Type B pancreatic cell (in vitro differentiated cells): Measurements from ENCODE around the gene TMCC1. TPM values are rescaled to one million over a fixed set of nuclear protein-coding genes. Genes with fewer than 3 reads are reported as not detected.
A peak's percentile ranks its signal among the peaks of the same experiment; 100 is the strongest.

Experiments
- DNase-seq: peaks from one replicate; pipeline ENCODE4 v3.0.0; 2021; ENCODE audit warnings: mixed read lengths; ENCODE audit not compliant: unreplicated experiment; ENCODE audit errors: extremely low spot score
- H3K27ac Mint-ChIP-seq: 2 replicates; pipeline ENCODE4 v1.8.0; 2021; ENCODE audit warnings: mild to moderate bottlenecking, mixed read lengths
- H3K27me3 Mint-ChIP-seq: 2 replicates; pipeline ENCODE4 v1.8.0; 2021; ENCODE audit warnings: mixed read lengths
- H3K36me3 Mint-ChIP-seq: 2 replicates; pipeline ENCODE4 v1.8.0; 2021; ENCODE audit warnings: mixed read lengths
- H3K4me1 Mint-ChIP-seq: one replicate; pipeline ENCODE4 v1.8.0; 2021; ENCODE audit warnings: mixed read lengths; ENCODE audit not compliant: unreplicated experiment
- H3K4me3 Mint-ChIP-seq: 2 replicates; pipeline ENCODE4 v1.8.0; 2021; ENCODE audit warnings: mild to moderate bottlenecking, mixed read lengths
- H3K9me3 Mint-ChIP-seq: 2 replicates; pipeline ENCODE4 v1.8.0; 2021; ENCODE audit warnings: mixed read lengths
- total RNA-seq: library from RNA; stranded (reverse); gene quantifications from 2 replicates; pipeline ENCODE4 v1.2.1, GENCODE V29; 2021; ENCODE audit warnings: low replicate concordance
- TF ChIP-seq, protein P1 (sequence below): fragments of 200-600 bp; sonication (generic); conservative IDR thresholded peaks from 2 replicates; pipeline ENCODE4 v1.5.0; 2021; ENCODE audit warnings: antibody characterized with exemption, mild to moderate bottlenecking

The TMCC1 gene
- total RNA-seq, 1 donor from 2014 or later, result 46.9 TPM

DNA sequence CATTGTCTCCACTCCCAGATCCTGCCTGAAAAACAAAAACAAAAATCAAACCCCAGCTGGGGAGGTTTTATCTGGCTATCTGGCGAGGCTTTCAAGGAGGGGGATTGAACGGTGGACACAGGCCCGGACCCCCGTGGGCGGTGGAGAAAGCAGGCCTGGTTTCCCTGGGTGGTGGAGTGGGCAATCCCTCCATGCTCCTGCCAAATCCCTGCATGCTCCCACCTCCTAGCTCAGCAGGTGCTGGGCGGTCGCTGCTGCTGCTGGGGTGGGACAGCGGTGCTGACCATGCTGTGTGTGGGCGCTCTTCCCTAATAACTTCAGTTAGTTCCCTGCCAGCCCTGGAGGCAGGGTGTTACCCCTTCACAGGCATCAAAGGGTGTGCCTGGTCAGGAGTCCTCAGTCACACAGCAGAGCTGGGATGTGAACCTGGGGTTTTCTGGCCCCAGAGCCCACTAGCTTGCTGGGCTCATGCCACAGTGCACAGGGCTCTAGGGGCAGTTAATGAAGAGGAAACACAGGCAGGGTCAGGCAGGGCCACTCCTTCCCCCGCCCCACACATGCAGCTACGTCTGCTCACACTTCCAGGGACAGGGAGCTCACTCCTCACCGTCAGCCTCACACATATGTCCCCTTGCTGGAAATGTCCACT lies 271.2 kb downstream of the TMCC1 start:
- Mint-ChIP-seq H3K27me3 (no peaks in the 10 kb centered on the region), H3K4me3 (peak overlapping the region; percentile 59), H3K36me3 (no peaks in the 10 kb centered on the region), H3K4me1 (peaks cover 42% of the 10 kb centered on the region), H3K27ac (peak overlapping the region; percentile 72), H3K9me3 (no peaks in the 10 kb centered on the region)
- no peak for DNase-seq
- TF ChIP-seq, protein P1, sequence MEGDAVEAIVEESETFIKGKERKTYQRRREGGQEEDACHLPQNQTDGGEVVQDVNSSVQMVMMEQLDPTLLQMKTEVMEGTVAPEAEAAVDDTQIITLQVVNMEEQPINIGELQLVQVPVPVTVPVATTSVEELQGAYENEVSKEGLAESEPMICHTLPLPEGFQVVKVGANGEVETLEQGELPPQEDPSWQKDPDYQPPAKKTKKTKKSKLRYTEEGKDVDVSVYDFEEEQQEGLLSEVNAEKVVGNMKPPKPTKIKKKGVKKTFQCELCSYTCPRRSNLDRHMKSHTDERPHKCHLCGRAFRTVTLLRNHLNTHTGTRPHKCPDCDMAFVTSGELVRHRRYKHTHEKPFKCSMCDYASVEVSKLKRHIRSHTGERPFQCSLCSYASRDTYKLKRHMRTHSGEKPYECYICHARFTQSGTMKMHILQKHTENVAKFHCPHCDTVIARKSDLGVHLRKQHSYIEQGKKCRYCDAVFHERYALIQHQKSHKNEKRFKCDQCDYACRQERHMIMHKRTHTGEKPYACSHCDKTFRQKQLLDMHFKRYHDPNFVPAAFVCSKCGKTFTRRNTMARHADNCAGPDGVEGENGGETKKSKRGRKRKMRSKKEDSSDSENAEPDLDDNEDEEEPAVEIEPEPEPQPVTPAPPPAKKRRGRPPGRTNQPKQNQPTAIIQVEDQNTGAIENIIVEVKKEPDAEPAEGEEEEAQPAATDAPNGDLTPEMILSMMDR, result no peak

DNA sequence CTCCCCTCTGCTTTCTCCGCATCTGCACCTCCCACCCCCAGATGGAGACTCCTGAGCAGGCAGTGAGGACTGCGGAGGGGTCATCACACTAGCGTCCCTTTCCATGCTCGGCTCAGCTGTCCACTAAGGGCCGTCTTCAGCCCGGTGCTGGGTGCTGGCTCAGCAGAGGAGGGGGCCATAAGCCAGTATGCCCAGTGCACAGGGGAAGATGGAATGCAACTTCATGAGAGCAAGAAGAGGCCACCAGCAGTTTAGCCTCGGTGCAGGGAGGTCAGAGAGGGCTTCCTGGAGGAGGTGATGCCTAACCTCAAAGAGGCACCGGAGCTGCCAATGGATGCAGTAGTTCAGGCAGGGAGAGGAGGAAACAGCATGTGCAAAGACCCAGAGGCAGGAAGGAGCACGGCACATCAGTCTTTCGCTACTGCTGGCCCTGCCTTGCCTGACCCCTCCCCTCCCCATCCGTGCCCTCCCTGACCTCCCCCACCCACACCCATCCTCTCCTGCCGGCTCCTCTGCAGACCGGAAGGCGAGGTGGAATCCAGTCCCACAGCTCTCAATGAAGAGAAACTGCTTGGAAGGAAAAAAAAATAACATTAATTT lies 271.8 kb downstream of the TMCC1 start:
- H3K9me3 Mint-ChIP-seq, result no peaks in the 10 kb centered on the region
- no peaks in the 10 kb centered on the region for H3K36me3 Mint-ChIP-seq
- peak overlapping the region; percentile 72 for H3K27ac Mint-ChIP-seq
- H3K4me3 Mint-ChIP-seq, result peak overlapping the region; percentile 59
- peaks cover 40% of the 10 kb centered on the region for H3K4me1 Mint-ChIP-seq
- DNase-seq, result no peak
- H3K27me3 Mint-ChIP-seq, result no peaks in the 10 kb centered on the region
- TF ChIP-seq, protein P1, result no peak

DNA sequence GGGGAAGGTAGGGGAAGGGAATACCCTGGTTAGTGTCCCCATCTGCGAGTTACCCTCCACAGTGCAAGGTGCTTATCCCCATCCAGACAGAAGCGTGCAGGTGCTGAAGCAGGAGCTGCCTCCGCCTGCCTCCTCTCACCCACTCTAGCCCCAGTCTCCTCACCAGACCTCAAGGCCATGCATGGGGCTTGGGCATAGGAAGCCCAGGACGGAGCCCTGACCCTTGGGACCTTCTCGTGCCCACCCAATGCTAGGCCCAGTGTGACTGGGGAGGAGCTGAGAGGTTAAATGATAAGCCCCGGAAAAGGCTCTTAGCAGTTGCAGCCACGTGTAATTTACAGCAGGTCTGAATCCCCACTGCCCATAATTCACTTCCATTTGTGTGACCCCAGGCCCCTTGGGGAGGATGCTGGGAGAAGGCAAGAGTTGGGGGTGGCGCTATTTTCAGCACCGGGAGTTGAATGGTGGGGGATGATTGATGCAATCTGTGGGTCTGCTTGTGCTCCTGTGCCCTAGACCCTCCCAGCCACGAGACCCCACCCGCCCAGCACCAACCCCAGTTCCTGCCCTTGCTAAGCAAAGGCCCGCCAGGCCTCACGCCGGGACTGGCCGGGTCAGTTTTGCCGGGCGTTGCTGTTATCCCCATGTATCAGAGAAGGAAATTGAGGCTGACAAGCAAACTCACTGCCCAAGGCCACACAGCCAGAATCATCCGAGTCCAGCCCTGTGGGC lies 272.5 kb downstream of the TMCC1 start:
- no peak for DNase-seq
- H3K9me3 Mint-ChIP-seq, result no peaks in the 10 kb centered on the region
- H3K4me3 Mint-ChIP-seq, result no peak overlapping the region
- no peaks in the 10 kb centered on the region for H3K27me3 Mint-ChIP-seq
- TF ChIP-seq, protein P1, result no peak
- no peaks in the 10 kb centered on the region for H3K36me3 Mint-ChIP-seq
- H3K27ac Mint-ChIP-seq, result peak overlapping the region; percentile 70
- H3K4me1 Mint-ChIP-seq, result peaks cover 35% of the 10 kb centered on the region

DNA sequence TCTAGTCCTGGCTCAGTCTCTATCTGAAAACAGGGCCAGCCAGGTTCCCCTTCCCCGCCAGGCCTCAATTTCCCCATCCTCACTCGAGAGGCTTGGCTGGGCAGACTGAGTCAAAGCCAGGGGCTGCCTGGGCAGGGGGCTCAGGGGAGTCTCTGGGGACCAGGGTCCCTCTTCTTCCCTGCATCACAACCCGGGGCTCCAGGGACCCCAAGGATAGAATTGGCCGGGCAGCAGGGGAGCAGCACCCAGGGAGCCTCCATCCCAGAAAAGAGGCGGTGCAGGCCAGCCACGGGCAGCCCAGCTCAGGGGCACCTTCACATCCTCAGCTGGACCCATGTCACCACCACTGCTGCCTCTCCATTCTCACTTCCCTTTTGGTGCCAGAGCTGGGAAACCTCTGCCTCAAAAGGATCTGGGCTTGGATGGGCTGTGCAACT lies 273.8 kb downstream of the TMCC1 start:
- H3K9me3 Mint-ChIP-seq, result no peaks in the 10 kb centered on the region
- TF ChIP-seq, protein P1, result no peak
- no peak overlapping the region for H3K4me3 Mint-ChIP-seq
- H3K27ac Mint-ChIP-seq, result no peak overlapping the region
- H3K27me3 Mint-ChIP-seq, result no peaks in the 10 kb centered on the region
- H3K4me1 Mint-ChIP-seq, result peaks cover 27% of the 10 kb centered on the region
- no peak for DNase-seq
- no peaks in the 10 kb centered on the region for H3K36me3 Mint-ChIP-seq

DNA sequence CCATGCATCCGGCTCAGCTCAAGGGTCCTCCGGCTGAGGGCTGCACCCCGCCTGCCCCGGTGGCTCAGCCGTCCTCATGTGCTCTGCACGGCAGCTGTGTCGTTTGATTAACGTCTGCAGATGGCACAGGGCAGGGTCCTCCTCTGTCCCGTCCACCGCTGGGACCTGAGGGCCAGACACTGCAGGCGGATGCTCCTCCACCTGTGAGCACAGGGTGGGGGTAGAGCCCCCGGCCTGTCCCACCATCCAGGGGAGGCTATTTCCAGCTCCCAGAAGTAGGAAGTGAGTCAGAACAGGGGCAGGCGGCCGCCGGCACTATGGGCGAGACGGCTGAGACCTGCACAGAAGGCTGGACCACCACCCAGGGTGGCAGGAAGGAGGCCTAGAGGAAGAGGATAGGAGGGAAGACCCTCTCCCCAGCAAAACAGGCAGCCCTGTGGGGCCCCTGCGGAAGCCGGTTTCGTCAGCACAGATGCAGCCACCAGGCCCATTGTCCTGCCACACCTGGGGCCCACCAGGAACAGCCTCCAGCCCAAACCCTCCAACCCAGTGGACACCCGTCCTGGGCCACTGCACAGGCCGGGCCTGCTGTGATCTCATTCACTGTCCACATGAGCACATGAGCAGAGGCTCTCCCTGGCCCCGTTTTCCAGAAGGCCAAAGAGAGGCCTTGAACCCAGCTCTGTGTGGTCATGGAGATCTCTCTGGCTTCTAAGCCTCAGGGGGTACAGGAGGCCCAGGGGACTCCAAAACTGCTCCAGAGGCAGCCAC lies 274.4 kb downstream of the TMCC1 start:
- Mint-ChIP-seq H3K4me1 (peaks cover 21% of the 10 kb centered on the region), H3K36me3 (no peaks in the 10 kb centered on the region), H3K4me3 (no peak overlapping the region), H3K9me3 (no peaks in the 10 kb centered on the region), H3K27ac (peak overlapping the region; percentile 40), H3K27me3 (no peaks in the 10 kb centered on the region)
- no peak for DNase-seq
- TF ChIP-seq, protein P1, result no peak
